ENCODE data around the gene FKBP1C. TPM values are rescaled to one million over a fixed set of nuclear protein-coding genes. Genes with fewer than 3 reads are reported as not detected.

FKBP1C gene
- 0.94 TPM for total RNA-seq

DNA sequence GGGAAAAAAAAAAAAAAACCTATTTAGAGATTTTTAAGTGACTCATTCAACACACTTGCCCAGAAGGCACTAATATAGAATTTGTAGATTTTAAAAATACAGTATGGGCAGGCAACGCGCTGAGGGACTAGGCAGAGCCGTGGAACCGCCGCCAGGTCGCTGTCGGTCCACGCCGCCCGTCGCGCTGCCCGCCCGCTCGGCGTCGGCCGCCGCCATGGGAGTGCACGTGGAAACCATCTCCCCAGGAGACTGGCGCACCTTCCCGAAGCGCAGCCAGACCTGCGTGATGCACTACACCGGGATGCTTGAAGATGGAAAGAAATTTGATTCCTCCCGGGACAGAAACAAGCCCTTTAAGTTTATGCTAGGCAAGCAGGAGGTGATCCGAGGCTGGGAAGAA, at the start of gene FKBP1C:
FKBP1C (plus strand) TSS at position 127 of the 400 bp plus-strand sequence.

Small RNA genes lying within 50 kb of the gene (small RNA-seq; reads per million reads assigned to genes)
- gene SPTLC1P3 (ENCODE audit: low replicate concordance) = not detected

Other genes with a start within 250 kb of the FKBP1C start
- gene LGSN, start 108.5 kb downstream of the FKBP1C start, total RNA-seq = 0.63 TPM

All from parietal lobe (tissue), 2 donors.